ENCODE data around the gene SH2D3A. TPM values are rescaled to one million over a fixed set of nuclear protein-coding genes. Genes with fewer than 3 reads are reported as not detected.

The SH2D3A gene
- polyA plus RNA-seq, 3 donors: 0.11 TPM; not detected in 2

DNA sequence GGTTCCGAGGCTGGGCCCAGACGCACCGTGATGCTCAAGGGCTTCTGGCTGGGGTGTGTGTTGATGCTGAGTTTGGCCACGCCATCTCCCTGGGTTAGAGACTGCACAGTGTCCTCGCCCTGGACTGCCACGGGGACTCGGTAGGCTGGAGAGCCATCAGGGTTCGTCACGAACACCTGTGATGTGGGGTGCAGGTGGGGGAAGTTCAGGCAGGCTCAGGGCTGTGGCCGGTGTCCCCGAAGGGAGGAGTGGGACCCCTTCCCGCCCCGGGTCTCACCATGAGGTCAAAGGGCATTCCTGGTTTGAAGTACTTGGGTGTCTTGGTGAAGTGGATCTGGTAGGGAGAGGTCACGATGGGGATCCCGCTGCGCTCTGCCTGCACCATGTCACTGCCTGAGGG is 55.0 kb downstream of the SH2D3A start:
- Histone ChIP-seq H3K36me3 (replicated peaks in 1 of 2; ENCODE audit: control insufficient read depth in 1 of 2, insufficient read depth in 2 of 2, low read length in 2 of 2) (no peaks in the 10 kb centered on the region), H3K9ac (ENCODE audit: insufficient read depth, low read length, poor library complexity, severe bottlenecking) (no peak overlapping the region), H4K20me1 (ENCODE audit: insufficient read depth, low read length) (no peaks in the 10 kb centered on the region), H3K79me2 (ENCODE audit: insufficient read depth, low read length) (no peaks in the 10 kb centered on the region), H3K4me2 (replicated peaks; ENCODE audit: extremely low read depth, low read length, poor library complexity, severe bottlenecking) (no peak overlapping the region), H2AFZ (ENCODE audit: insufficient read depth, low read depth, low read length, poor library complexity, severe bottlenecking) (no peak overlapping the region), H3K27ac (ENCODE audit: low read depth in 1 of 2, low read length in 2 of 2) (no peak overlapping the region), H3K9me3 (replicated peaks in 1 of 2; ENCODE audit: control insufficient read depth in 1 of 2, insufficient read depth in 1 of 2, low read length in 2 of 2) (no peaks in the 10 kb centered on the region), H3K27me3 (ENCODE audit: control insufficient read depth in 2 of 2, insufficient read depth in 2 of 2, low read length in 2 of 2) (peaks cover 3 to 33% of the 10 kb centered on the region in 2 donors), H3K4me1 (ENCODE audit: control insufficient read depth in 1 of 2, insufficient read depth in 2 of 2, low read length in 2 of 2) (no peaks in the 10 kb centered on the region), H3K4me3 (replicated peaks in 1 of 3; ENCODE audit: low read depth in 2 of 3, low read length in 3 of 3) (no peak overlapping the region)
- intact Hi-C loops (cut with micrococcal nuclease): loop anchor here in 1 of 2 donors (5.0 kb wide), 1 partner anchor 80 kb away; no protein-coding TSS in a partner anchor
- 96% methylated on average over 13 of the region's 16 CpGs for WGBS (ENCODE audit: insufficient coverage)
- Mint-ChIP-seq H3K36me3 (no peaks in the 10 kb centered on the region), H3K27ac (no peak overlapping the region), H3K9me3 (peaks cover 0 to 12% (median 0%) of the 10 kb centered on the region in 7 donors), H3K4me1 (peaks cover 9% of the 10 kb centered on the region), H3K4me3 (no peak overlapping the region), H3K27me3 (ENCODE audit: low read depth in 3 of 3) (peaks cover 42 to 56% (median 48%) of the 10 kb centered on the region in 3 donors)
- DNase-seq: no peak
- TF ChIP-seq, protein P1, sequence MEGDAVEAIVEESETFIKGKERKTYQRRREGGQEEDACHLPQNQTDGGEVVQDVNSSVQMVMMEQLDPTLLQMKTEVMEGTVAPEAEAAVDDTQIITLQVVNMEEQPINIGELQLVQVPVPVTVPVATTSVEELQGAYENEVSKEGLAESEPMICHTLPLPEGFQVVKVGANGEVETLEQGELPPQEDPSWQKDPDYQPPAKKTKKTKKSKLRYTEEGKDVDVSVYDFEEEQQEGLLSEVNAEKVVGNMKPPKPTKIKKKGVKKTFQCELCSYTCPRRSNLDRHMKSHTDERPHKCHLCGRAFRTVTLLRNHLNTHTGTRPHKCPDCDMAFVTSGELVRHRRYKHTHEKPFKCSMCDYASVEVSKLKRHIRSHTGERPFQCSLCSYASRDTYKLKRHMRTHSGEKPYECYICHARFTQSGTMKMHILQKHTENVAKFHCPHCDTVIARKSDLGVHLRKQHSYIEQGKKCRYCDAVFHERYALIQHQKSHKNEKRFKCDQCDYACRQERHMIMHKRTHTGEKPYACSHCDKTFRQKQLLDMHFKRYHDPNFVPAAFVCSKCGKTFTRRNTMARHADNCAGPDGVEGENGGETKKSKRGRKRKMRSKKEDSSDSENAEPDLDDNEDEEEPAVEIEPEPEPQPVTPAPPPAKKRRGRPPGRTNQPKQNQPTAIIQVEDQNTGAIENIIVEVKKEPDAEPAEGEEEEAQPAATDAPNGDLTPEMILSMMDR (IDR thresholded peaks at IDR 0.05): no peak

GRCh38 chr19:6711605-6712004 is 55.6 kb downstream of the SH2D3A start:
- Mint-ChIP-seq H3K36me3 (no peaks in the 10 kb centered on the region), H3K27me3 (ENCODE audit: low read depth in 3 of 3) (peaks cover 42 to 56% (median 47%) of the 10 kb centered on the region in 3 donors), H3K4me3 (peak overlapping the region in 1 of 2 donors; percentile 64), H3K9me3 (peaks cover 0 to 12% (median 0%) of the 10 kb centered on the region in 7 donors), H3K27ac (no peak overlapping the region), H3K4me1 (peaks cover 9% of the 10 kb centered on the region)
- no peak overlapping the region for H3K27ac ChIP-seq (ENCODE audit: low read depth in 1 of 2, low read length in 2 of 2)
- H3K79me2 ChIP-seq (ENCODE audit: insufficient read depth, low read length): no peaks in the 10 kb centered on the region
- H3K9me3 ChIP-seq (replicated peaks in 1 of 2; ENCODE audit: control insufficient read depth in 1 of 2, insufficient read depth in 1 of 2, low read length in 2 of 2): no peaks in the 10 kb centered on the region
- no peak overlapping the region for H3K4me3 ChIP-seq (replicated peaks in 1 of 3; ENCODE audit: low read depth in 2 of 3, low read length in 3 of 3)
- WGBS (ENCODE audit: insufficient coverage): 94% methylated on average over 8 of the region's 10 CpGs
- no peak overlapping the region for H2AFZ ChIP-seq (ENCODE audit: insufficient read depth, low read depth, low read length, poor library complexity, severe bottlenecking)
- no peaks in the 10 kb centered on the region for H3K36me3 ChIP-seq (replicated peaks in 1 of 2; ENCODE audit: control insufficient read depth in 1 of 2, insufficient read depth in 2 of 2, low read length in 2 of 2)
- TF ChIP-seq, protein P1 (IDR thresholded peaks at IDR 0.05): no peak
- no peaks in the 10 kb centered on the region for H4K20me1 ChIP-seq (ENCODE audit: insufficient read depth, low read length)
- no peak overlapping the region for H3K4me2 ChIP-seq (replicated peaks; ENCODE audit: extremely low read depth, low read length, poor library complexity, severe bottlenecking)
- no peaks in the 10 kb centered on the region for H3K4me1 ChIP-seq (ENCODE audit: control insufficient read depth in 1 of 2, insufficient read depth in 2 of 2, low read length in 2 of 2)
- no peak for DNase-seq
- intact Hi-C loops (cut with micrococcal nuclease): loop anchor here in 1 of 2 donors (5.0 kb wide), 1 partner anchor 79 kb away; no protein-coding TSS in a partner anchor
- H3K27me3 ChIP-seq (ENCODE audit: control insufficient read depth in 2 of 2, insufficient read depth in 2 of 2, low read length in 2 of 2): peaks cover 3 to 33% of the 10 kb centered on the region in 2 donors
- H3K9ac ChIP-seq (ENCODE audit: insufficient read depth, low read length, poor library complexity, severe bottlenecking): no peak overlapping the region

All from CD14-positive monocyte (primary cell).